Stimulated activated CD8-positive, alpha-beta memory T cell treated with anti-CD3 and anti-CD28 coated beads, Interleukin-12 subunit alpha, Interleukin-12 subunit beta, amount 100 ng/mL, for 1 hour (primary cell): ENCODE results near the gene TRIM28.
"Not testable (repeated sequence)": the region's sequence is repeated elsewhere in the genome, so short reads cannot be mapped to it uniquely, and the experiment has no call there.

ENCODE experiments used
- DNase-seq: peaks from one replicate; pipeline ENCODE4 v3.0.0-alpha.2; 2020; ENCODE audit warnings: low read depth

The TRIM28 gene

DNA sequence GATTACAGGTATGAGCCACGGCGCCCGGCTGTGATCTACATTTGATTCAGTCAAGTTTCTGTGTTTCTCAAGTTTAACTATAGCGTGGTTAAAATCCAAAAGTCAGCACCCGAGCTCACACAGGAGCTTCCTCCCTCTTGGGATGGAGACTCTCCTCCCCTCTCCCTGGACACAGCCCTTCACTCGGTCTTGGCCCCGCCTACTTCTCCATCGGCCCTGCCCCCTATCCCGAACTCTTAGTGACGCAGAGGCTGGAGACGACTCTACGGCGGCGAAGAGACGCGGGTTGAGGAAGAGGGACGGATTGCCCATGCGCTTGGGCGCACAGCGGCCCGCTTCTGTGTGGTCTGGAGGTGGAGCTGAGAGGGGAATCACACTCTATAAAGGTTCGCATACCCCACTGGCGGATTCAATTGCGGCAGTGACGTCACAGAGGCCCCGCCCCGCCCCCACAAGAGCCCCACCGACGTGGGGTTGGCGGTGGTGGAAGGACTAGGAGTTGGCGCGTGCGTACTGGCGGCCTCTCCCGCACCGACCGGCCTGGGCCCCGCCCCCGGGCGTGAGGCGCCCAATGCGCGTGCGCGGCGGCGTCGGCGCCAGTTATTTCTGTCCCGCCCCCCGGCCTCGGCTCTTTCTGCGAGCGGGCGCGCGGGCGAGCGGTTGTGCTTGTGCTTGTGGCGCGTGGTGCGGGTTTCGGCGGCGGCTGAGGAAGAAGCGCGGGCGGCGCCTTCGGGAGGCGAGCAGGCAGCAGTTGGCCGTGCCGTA is at the start of gene TRIM28:
Gene TRIM28, plus strand, starts transcription at position 239 of the 765 bp plus-strand sequence. CDS start 694 bp downstream, outside the sequence.
- DNase-seq, result peak; percentile 99

DNA sequence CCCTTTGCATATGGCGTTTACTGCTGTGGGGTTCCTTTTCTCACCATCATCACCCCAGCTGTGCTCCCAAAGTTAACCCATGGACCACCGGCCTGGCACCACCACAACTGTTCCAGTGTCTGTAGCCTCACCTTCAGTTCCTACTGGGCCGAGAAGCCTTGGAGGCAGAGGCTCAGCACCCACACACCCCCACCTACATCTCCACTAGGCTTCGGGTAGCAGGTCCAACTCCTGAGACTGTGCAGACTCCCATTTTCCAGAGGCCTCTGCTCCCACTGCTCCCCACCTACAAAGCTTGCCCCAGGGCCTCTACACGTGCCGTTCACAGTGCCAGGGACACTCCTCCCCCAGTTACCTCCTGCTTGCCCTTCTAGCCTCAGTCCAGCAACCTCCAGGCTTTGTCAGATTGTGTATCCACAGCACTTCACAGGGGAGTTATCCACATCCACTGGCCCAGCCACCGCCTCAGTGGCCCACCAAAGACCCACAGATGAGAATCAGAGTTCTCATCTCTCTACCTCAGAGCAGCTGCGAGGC is 46.2 kb upstream of the TRIM28 start:
- no peak for DNase-seq

DNA sequence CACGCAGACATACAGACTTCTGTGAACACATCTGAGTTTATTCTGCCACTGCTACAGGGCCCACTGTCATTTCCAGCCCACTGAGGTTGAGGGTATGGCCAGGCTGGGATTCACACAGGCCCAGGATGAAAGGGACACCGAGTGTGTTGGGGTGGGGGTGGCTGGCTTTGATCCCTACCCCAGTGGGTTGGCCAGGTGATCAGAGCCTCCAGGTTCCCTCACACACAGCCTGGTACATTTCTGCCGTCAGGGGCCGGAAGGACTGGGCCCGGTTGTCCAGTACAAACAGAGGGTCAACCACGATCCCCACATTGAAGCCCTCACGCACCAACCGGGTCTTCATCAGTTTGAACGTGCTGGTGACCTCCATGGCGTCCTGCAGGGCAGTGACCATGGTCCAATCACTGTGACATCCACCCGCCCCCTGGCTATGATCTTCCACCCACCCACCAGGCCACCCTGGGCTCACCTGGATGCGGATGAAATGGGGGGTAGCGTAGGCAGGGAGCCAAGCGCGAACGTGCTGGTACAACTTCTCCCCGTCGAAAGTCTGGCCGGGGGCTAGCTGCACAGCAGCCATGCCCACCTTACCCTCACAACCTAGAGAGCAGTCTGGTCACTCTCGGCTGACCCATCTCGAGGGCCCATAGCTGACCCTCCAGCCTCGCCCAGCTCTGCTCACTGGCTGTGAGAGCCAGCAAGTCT is 45.4 kb upstream of the TRIM28 start:
- no peak for DNase-seq

DNA sequence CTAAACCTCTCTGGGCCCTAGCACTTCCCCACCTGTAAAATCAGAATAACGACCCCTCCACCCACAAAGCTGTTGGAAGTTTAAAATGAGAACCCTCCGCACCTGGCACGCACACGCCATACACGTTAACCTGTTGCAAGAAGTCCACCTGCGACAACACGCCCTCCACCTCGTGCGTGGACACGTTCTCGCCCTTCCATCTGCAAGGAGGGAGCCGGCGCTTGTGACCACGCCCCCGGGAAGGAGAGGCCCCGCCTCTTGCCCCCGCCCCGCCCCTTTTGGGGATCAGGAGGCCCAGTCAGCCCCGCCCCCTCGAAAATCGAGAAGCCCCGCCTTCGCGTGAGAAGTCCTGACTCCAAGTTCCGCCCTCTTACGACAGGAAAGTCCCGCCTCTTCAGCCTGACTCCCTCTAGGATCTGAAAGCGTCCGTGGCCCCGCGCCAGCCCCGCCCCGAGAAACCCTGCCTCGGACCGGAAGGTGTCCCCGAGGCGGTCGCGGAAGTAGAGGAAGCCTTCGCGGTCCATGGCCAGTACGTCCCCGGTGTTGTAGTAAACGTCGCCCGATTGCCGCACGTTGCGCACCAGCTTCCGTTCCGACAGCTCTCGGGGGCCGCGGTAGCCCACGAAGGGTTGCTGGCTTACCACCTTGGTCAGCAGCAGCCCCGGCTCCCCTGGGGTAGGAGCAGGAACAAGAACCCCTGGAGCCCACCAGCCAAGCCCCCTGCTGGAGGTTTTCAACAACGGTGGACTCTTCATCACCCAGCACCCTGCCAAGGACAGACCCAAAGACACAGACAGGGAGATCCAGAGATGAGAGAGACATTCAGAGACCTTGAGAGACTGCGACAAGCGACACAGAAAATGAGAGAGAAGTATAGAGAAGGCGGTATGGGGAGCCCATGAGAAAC is 44.6 kb upstream of the TRIM28 start:
- DNase-seq, result peak; percentile 89

DNA sequence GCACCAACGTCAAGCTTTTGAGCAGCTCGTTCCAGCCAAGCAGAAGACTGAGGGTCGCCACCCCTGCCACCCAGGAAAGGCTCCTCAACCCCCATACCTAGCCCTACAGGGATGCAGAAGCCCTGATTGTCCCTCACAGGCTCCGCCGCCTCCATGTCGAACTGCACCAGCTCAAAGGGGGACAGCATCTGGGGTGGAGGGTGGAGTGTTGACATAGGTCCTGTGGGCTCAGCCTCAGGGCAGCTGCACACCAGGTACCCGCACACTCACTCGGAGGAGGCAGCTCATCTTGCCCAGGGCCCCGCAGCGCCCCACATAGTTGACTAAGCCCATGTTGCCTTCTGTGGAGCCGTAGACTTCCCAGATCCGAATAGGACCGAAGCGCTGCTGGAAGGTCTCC is 43.6 kb upstream of the TRIM28 start:
- DNase-seq, result no peak

DNA sequence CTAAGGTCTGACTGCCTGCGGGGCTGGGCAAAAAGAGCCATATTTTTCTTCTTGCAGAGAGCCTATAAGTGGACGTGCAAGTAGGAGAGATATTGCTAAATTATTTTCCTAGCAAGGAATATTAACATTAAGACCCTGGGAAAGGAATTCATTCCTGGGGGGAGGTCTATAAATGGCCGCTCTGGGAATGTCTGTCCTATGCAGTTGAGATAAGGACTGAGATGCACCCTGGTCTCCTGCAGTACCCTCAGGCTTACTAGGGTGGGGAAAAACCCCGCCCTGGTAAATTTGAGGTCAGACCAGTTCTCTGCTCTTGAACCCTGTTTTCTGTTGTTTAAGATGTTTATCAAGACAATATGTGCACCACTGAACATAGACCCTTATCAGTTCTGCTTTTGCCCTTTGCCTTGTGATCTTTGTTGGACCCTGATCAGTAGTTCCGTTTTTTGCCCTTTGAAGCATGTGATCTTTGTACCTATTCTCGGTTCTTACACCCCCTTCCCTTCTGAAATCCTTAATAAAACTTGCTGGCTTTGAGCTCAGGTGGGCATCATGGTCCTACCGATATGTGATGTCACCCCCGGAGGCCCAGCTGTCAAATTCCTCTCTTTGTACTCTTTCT is 36.2 kb upstream of the TRIM28 start:
- DNase-seq, result not testable (repeated sequence)

DNA sequence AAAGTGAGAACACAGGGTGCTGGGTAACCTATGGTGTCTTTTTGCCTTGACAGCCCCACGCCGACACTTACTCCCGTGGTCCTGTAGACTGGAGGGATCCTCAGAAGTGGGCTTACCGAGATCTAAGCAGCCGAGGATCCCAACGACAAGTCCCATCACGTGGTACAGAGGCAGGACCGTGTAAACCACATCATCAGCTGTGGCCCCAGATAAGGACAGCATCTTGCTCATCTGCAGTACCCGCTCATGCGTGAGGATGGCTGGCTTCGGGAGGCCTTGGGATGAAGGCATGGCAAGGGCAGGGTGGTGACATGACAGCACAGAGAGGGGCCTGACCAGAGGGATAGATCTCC is 34.2 kb upstream of the TRIM28 start:
- no peak for DNase-seq

DNA sequence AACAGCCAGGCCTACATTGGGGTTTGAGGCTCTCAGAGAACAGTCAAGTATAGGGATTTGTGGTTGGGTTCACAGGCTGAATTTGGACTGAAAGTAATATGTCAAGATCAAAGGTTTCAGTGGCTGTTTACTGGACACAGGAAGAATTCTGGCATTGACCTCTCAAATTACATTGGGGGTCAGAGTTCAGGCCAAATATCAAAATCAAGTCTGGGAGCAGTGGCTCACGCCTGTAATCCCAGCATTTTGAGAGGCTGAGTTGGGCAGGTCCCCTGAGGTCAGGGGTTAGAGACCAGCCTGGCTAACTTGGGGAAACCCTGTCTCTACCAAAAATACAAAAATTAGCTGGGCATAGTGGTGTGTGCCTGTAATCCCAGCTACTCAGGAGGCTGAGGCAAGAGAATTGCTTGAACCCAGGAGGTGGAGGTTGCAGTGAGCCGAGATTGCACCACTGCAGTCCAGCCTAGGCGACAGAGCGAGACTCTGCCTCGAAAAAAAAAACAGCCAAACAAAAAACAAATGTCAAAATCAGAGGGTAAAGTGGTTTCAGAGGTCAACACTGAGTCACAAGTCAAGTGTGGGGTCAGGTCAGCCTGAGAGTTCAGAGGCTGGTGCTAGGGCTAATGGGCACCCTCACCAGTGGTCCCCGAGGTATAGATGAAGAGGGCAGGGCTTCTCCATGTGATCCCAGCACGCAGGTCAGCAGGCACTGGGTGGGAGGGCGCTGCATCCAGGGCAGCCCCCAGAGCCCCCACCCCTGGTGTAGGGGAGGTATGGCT is 33.6 kb upstream of the TRIM28 start:
- DNase-seq, result no peak

DNA sequence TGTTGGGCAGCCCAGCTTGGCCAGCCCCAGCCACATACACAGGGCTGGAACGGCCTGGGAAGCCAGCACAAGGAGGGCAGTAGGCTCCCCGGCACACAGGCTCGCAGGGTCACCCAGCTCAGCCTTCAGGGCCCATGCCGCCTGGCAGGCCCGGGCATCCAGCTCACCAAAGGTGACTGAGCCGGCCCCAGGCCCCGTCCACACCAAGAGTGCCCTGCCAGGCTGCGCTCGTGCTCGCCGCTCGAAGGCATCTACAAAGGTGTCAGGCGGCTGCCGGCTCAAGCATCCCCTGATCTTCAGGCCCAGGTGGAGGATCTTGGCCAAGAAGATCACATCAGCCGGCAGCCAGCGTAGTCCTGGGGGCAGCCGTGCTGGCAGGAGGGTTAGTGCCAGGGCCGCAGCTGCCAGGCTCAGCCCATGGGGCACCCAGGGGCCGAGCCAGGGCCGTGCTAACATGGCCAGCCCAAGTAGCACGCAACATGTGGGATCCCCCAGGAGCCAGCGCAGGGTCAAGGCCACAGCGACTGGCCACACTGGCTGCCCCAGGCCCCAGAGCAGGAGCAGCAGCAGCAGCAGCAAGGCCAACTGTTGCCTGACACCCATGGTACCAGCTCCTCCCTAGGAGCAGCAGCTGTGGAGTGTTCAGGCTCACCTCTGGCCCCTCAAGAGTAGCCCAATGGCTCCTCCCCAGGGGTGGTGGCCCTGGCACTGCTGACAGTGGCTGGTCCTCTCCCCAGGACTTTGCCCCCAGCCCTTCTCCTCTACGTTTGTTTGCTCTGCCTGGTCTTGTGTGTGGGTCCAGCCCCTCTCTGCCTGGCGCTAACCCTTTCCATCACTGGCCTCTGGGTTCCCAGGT is 32.3 kb upstream of the TRIM28 start, which contains the start of gene SLC27A5:
Gene SLC27A5, minus strand, starts transcription at position 640 of the 856 bp plus-strand sequence. Its CDS starts 37 bp downstream, at position 603.
- no peak for DNase-seq

DNA sequence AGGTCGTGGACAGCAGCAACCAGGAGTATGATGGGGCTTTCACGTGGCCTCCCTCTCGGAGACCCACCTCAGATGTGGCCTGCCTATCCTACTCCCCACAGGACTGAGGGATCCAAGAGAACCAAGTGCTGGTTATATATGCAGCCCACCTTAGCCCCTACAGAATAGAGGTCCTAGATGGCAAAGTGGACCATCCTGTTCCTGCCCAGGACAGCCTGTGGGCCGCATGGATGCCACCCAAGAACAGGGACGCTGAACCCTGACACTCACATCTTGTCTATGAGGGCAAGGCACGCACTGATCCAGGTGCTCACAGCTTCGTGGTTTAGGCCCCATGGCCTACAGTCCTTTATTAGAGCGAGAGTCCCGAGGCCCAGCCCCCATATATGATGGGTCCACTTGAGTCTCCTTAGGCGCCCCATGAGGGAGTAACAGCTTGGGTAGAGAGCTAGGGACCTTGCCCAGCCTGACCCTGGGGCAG is 30.6 kb upstream of the TRIM28 start:
- DNase-seq, result no peak

DNA sequence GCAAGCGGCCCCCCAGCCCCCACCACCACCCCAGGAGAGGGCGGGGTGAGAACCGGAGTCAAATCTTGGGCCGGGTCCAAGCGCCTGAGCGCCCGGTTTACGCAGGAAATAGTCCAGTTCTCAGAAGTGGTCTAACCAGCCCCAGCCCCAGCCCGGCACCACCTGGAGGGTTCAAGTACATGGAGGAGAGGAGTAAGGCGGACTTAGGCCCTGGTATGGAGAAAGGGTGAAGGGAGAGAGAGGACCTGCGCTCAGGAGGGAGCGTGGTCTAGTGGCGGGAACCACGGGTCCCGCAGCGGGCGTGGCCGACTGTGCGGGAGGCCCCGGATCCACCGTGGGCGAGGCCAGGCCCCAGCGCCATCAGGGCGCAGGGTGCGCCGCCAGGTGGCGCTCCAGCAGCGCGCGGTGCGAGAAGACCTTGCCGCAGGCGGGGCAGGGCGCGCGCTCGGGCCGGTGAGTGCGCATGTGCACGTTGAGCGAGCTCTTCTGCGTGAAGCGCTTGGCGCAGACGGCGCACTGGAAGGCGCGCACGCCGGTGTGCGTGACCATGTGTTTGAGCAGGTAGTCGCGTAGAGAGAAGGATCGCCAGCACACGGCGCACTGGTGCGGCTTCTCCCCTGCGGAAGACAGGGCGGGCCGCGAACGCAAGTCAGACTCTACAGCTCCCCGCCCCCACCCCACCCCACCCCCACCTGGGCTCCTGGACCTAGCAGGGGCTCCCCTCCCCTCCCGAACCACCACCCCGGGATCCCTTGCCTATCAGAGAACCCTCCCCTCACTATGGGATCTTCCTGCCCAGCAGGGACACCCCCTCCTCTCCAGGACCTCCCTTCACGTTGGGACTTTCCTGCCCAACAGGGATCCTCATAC is 29.9 kb upstream of the TRIM28 start:
- peak; percentile 86 for DNase-seq

DNA sequence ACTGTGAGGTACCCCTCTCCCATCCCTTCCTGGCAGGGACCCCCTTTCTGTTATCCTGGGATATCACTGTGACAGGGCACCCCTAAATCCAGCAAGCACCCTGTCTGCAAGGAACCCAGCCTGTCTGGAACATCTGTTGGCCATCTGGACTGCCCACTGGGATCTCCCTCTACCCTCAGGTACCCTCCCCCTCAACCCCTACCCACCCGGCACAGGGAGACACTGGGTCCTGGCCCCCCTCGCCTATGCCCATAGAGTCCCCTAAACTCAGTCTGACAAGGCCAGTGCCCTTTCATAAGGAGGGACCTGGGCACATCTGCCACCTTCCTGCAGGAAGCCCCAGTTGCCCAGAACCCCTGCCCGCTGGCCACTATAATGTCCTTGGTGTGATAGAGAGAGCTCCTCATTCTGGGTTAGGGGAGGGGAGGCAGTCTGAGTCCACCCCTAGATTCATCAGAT is 29.3 kb upstream of the TRIM28 start:
- DNase-seq, result no peak

DNA sequence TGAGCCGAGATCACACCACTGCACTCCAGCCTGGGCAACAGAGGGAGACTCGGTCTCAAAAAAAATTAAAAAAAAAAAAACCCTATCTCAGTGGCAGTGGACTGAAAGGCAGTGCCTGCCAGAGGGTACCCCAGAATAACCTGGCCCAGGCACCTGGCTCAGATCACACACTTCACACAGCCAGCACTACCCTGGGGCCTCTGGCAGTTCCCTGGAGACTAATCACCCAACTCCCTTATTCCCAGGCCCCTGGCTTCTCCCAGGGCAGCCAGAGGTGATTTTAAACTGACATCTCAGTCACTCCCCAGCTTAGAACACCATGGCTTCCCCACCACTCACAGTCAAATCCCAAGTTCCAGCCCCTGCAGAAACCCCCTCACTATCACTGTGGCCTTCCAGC is 28.6 kb upstream of the TRIM28 start:
- no peak for DNase-seq

DNA sequence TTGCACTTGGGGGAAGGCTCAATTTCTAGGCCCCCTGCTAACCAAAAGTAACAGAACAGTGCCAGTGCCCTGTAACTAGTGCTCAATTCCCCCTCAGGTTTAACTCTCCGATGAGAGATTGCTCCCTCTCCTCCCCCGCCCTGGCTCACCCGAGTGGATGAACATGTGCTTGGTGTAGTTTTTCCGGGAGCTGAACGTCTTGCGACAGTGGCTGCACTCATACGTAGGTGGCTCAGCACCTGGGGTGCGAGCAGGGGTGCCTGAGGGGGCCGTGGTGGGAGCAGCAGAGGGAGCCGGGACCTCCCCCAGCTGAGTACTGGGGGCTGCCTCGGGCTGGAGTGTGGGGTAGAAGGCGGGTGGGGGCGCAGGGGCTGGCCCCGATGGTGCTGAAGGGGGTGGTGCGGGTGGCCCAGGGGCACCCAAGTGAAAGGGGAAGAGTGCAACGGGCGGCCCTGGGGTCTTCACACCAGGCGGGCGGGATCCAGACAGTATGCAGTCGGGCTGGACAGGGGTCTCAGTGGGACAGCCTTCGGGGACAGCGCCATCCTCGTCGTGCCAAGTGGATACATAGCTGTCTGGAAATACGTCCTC is 27.5 kb upstream of the TRIM28 start:
- DNase-seq, result no peak

DNA sequence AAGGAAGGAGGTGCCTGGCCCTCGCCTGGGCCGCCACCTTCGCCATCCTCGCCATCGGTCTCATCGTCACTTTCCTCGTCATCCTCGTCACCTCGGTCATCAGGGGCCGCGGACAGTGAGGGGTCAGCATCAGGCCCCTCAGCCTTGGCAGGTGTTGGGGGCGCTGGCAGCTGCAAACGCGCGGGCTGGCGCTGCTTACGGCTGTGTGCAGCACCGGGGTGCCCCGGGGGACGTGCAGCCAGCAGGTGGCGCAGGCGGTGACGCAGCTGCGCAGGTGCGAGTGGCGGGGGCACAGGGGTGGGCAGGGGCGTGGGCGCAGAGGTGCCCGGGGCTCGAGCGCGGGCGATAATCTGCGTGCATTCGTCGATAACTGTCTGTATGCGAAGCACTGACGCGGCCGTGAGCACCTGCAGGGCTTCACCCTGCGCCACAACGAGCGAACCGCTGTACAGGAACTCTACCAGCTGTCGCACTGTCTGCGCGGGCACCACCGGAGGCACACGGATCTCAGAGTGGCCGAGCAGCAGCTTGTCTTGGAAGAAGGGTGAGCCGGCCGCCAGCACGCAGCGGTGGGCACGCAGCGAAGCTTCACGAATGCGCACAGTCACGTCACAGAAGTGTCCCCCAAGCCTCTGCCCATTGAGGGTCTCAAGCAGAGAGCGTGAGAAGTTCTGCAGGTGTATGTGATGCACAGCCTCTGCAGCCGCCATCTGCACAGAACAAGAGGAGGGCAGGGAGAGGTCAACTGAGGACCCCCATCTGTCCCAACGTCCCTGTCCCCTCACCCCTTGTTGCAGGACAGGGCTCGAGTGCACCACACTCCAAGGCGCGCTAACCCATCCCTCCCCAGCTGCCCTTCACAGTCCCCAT is 26.7 kb upstream of the TRIM28 start:
- DNase-seq, result no peak

DNA sequence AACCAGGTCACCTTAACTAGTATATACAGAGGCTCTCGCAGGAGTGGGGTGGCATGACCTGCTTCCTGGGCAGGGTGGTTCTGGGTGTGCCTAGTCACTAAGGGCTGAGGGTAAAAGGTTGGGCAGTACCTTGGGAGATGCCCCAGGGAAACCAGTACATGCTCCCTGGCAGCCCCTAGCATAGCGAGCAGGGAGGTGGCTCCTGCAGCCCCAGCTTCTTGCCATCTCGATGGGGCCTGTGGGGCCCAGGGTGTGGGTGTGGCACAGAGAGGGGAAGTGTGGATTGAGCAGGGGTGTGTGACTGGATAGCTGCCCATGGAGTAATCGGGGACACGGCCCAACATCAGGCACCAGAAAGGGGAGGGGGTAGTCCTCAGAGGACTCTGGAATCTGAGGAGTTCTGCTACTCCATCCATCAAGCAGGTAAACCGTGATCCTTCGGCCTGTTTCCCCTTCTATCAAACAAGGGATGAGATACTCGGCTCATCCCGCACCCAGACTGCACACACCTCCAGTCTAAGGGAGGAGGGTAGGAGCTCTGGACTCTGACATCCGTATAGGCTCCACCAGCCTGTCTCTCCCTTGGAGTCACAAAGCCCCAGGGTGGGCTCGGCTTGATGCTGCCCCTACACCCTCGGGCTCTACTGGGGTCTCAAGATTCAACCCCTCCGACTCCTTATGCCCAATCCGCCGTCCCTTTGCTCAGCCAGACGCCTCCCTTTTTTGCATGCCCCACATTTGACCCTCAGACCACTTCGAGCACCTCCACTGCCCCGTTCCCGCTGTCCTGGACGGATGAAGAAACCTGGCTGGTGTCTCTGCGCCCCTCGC is 25.4 kb upstream of the TRIM28 start:
- no peak for DNase-seq

DNA sequence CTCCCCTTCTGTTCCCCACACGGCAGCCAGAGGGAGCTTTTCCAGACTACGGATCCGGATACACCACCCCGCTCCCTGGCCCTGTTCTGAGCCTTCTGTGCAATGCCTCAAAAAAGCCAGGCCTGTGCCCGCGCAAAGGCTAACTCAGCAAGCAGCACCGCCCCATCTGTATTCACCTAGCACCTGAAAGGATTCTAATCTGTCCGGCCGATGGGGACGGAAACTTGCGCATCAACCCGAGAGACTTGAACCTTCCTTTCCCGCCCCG is 24.8 kb upstream of the TRIM28 start:
- no peak for DNase-seq
